WTC11 (cell line): ENCODE results near the gene KRTAP10-3. TPM values are rescaled to one million over a fixed set of nuclear protein-coding genes. Genes with fewer than 3 reads are reported as not detected.
"Not testable (repeated sequence)": the region's sequence is repeated elsewhere in the genome, so short reads cannot be mapped to it uniquely, and the experiment has no call there.

Experiments
- ATAC-seq: fragments of 200-7000 bp; cut with Tn5 transposase; 2 replicates; pipeline ENCODE4 v1.10.0; 2021; ENCODE audit warnings: mild to moderate bottlenecking, moderate library complexity
- CTCF ChIA-PET: fragments of 300-600 bp; sonication (Branson Sonifier 250); formaldehyde crosslinking; loops from one replicate; lab custom pipeline; 2021; ENCODE audit warnings: antibody characterized with exemption; lab: Charles Lee
- POLR2A ChIA-PET: fragments of 350-600 bp; sonication (Branson Sonifier 250); formaldehyde crosslinking; loops from one replicate; lab custom pipeline; 2021; ENCODE audit warnings: antibody characterized with exemption; lab: Charles Lee
- DNase-seq: peaks from one replicate; pipeline ENCODE4 v3.0.0; 2021; ENCODE audit warnings: low spot score
- H3K27ac Mint-ChIP-seq: 2 replicates; pipeline ENCODE4 v1.8.0; 2021; ENCODE audit warnings: mixed read lengths
- H3K27me3 Mint-ChIP-seq: 2 replicates; pipeline ENCODE4 v1.8.0; 2021; ENCODE audit warnings: low read depth, mild to moderate bottlenecking, moderate library complexity, mixed read lengths
- H3K36me3 Mint-ChIP-seq: 2 replicates; pipeline ENCODE4 v1.8.0; 2021; ENCODE audit warnings: mixed read lengths
- H3K4me1 Mint-ChIP-seq: 2 replicates; pipeline ENCODE4 v1.8.0; 2022; ENCODE audit warnings: mixed read lengths
- H3K4me3 Mint-ChIP-seq: 2 replicates; pipeline ENCODE4 v1.8.0; 2021; ENCODE audit warnings: mild to moderate bottlenecking, moderate library complexity, mixed read lengths
- H3K9me3 Mint-ChIP-seq: 2 replicates; pipeline ENCODE4 v1.8.0; 2021; ENCODE audit warnings: mixed read lengths
- EMX1 ChIP-seq: fragments of 250-450 bp; sonication (Bioruptor Pico); IDR thresholded peaks from 2 replicates; pipeline ENCODE4 v1.8.0; 2021; ENCODE audit warnings: mild to moderate bottlenecking
- ESRRA ChIP-seq: sonication (generic); formaldehyde crosslinking; IDR thresholded peaks from 2 replicates; pipeline ENCODE4 v1.8.1; 2022; ENCODE audit warnings: mild to moderate bottlenecking, missing genetic modification reagents, borderline replicate concordance
- FOXJ3 ChIP-seq: sonication (generic); formaldehyde crosslinking; IDR thresholded peaks from 2 replicates; pipeline ENCODE4 v1.9.0; 2021; ENCODE audit warnings: missing genetic modification reagents, mild to moderate bottlenecking, borderline replicate concordance
- SMAD4 ChIP-seq: sonication (generic); formaldehyde crosslinking; IDR thresholded peaks from 2 replicates; pipeline ENCODE4 v1.8.0; 2022; ENCODE audit warnings: mild to moderate bottlenecking, missing genetic modification reagents
- TEAD1 ChIP-seq: sonication (generic); formaldehyde crosslinking; IDR thresholded peaks from 2 replicates; pipeline ENCODE4 v1.8.0; 2022; ENCODE audit warnings: mild to moderate bottlenecking, missing genetic modification reagents
- TEAD4 ChIP-seq: sonication (generic); formaldehyde crosslinking; IDR thresholded peaks from 2 replicates; pipeline ENCODE4 v1.8.0; 2022; ENCODE audit warnings: mild to moderate bottlenecking, missing genetic modification reagents
- TP53 ChIP-seq: sonication (generic); formaldehyde crosslinking; IDR thresholded peaks from 2 replicates; pipeline ENCODE4 v1.8.1; 2023; ENCODE audit warnings: mild to moderate bottlenecking, missing genetic modification reagents
- ZNF232 ChIP-seq: sonication (generic); formaldehyde crosslinking; IDR thresholded peaks from 2 replicates; pipeline ENCODE4 v1.8.0; 2022; ENCODE audit warnings: mild to moderate bottlenecking, missing genetic modification reagents
- total RNA-seq: library from RNA; stranded (reverse); gene quantifications from 3 replicates; pipeline ENCODE4 v1.2.3, GENCODE V29; 2021
- TF ChIP-seq, protein P1 (sequence below): fragments of 250-450 bp; sonication (Bioruptor Pico); IDR thresholded peaks from 2 replicates; pipeline ENCODE4 v1.9.0; 2021; ENCODE audit warnings: moderate library complexity, mild to moderate bottlenecking, inconsistent platforms, borderline replicate concordance
- TF ChIP-seq, protein P2 (sequence below): sonication (generic); formaldehyde crosslinking; IDR thresholded peaks from 2 replicates; pipeline ENCODE4 v1.8.1; 2022; ENCODE audit warnings: mild to moderate bottlenecking, moderate library complexity, missing genetic modification reagents
- TF ChIP-seq, protein P3 (sequence below): fragments of 250-450 bp; sonication (Bioruptor Pico); IDR thresholded peaks from 2 replicates; pipeline ENCODE4 v2.1.2; 2022; ENCODE audit warnings: mild to moderate bottlenecking, moderate library complexity
- TF ChIP-seq, protein P4 (sequence below): sonication (generic); formaldehyde crosslinking; IDR thresholded peaks from 2 replicates; pipeline ENCODE4 v1.8.1; 2023; ENCODE audit warnings: mild to moderate bottlenecking, missing genetic modification reagents
- TF ChIP-seq, protein P5 (sequence below): sonication (generic); formaldehyde crosslinking; IDR thresholded peaks from 2 replicates; pipeline ENCODE4 v1.8.0; 2023; ENCODE audit warnings: missing genetic modification reagents, mild to moderate bottlenecking, borderline replicate concordance

KRTAP10-3 gene
- total RNA-seq, 1 experiment from 2014 or later: not detected

DNA sequence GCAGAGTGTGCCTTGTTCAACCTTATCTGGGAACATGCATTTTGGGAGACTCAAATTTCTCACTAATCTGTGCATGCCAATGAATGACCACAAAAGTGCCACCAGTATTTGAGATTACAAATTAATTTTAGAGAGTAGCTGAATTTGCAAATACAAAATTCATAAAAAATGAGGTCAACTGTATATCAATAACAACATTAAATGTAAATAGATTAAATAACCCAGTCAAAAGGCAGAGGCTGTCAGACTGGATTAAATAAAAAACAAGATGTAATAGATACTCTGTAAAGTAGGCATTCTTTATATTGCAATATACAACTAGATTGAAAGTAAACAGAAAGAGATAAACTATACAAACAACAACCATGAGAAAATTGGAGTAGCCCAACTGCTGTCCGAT, 5.5 kb upstream of the KRTAP10-3 start:
- no peak overlapping the region for H3K4me3 Mint-ChIP-seq
- no peaks in the 10 kb centered on the region for H3K36me3 Mint-ChIP-seq
- CTCF ChIA-PET: no interaction called here
- no peak overlapping the region for H3K27ac Mint-ChIP-seq
- DNase-seq (no peak), ATAC-seq (no peak)
- no peaks in the 10 kb centered on the region for H3K4me1 Mint-ChIP-seq
- TF ChIP-seq, protein P1, sequence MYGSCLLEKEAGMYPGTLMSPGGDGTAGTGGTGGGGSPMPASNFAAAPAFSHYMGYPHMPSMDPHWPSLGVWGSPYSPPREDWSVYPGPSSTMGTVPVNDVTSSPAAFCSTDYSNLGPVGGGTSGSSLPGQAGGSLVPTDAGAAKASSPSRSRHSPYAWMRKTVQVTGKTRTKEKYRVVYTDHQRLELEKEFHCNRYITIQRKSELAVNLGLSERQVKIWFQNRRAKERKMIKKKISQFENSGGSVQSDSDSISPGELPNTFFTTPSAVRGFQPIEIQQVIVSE (CRISPR knock-in tag): no peak
- TF ChIP-seq TP53 (CRISPR knock-in tag): no peak
- TF ChIP-seq EMX1 (CRISPR knock-in tag): no peak
- TF ChIP-seq, protein P2, sequence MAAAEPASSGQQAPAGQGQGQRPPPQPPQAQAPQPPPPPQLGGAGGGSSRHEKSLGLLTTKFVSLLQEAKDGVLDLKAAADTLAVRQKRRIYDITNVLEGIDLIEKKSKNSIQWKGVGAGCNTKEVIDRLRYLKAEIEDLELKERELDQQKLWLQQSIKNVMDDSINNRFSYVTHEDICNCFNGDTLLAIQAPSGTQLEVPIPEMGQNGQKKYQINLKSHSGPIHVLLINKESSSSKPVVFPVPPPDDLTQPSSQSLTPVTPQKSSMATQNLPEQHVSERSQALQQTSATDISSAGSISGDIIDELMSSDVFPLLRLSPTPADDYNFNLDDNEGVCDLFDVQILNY: no peak
- TF ChIP-seq ZNF232 (CRISPR knock-in tag): no peak
- TF ChIP-seq SMAD4 (CRISPR knock-in tag): no peak
- TF ChIP-seq, protein P3, sequence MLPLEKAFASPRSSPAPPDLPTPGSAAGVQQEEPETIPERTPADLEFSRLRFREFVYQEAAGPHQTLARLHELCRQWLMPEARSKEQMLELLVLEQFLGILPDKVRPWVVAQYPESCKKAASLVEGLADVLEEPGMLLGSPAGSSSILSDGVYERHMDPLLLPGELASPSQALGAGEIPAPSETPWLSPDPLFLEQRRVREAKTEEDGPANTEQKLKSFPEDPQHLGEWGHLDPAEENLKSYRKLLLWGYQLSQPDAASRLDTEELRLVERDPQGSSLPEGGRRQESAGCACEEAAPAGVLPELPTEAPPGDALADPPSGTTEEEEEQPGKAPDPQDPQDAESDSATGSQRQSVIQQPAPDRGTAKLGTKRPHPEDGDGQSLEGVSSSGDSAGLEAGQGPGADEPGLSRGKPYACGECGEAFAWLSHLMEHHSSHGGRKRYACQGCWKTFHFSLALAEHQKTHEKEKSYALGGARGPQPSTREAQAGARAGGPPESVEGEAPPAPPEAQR (CRISPR knock-in tag): no peak
- TF ChIP-seq ESRRA (CRISPR knock-in tag): no peak
- TF ChIP-seq, protein P4, sequence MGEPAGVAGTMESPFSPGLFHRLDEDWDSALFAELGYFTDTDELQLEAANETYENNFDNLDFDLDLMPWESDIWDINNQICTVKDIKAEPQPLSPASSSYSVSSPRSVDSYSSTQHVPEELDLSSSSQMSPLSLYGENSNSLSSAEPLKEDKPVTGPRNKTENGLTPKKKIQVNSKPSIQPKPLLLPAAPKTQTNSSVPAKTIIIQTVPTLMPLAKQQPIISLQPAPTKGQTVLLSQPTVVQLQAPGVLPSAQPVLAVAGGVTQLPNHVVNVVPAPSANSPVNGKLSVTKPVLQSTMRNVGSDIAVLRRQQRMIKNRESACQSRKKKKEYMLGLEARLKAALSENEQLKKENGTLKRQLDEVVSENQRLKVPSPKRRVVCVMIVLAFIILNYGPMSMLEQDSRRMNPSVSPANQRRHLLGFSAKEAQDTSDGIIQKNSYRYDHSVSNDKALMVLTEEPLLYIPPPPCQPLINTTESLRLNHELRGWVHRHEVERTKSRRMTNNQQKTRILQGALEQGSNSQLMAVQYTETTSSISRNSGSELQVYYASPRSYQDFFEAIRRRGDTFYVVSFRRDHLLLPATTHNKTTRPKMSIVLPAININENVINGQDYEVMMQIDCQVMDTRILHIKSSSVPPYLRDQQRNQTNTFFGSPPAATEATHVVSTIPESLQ (CRISPR knock-in tag): no peak
- TF ChIP-seq FOXJ3: no peak
- TF ChIP-seq, protein P5, sequence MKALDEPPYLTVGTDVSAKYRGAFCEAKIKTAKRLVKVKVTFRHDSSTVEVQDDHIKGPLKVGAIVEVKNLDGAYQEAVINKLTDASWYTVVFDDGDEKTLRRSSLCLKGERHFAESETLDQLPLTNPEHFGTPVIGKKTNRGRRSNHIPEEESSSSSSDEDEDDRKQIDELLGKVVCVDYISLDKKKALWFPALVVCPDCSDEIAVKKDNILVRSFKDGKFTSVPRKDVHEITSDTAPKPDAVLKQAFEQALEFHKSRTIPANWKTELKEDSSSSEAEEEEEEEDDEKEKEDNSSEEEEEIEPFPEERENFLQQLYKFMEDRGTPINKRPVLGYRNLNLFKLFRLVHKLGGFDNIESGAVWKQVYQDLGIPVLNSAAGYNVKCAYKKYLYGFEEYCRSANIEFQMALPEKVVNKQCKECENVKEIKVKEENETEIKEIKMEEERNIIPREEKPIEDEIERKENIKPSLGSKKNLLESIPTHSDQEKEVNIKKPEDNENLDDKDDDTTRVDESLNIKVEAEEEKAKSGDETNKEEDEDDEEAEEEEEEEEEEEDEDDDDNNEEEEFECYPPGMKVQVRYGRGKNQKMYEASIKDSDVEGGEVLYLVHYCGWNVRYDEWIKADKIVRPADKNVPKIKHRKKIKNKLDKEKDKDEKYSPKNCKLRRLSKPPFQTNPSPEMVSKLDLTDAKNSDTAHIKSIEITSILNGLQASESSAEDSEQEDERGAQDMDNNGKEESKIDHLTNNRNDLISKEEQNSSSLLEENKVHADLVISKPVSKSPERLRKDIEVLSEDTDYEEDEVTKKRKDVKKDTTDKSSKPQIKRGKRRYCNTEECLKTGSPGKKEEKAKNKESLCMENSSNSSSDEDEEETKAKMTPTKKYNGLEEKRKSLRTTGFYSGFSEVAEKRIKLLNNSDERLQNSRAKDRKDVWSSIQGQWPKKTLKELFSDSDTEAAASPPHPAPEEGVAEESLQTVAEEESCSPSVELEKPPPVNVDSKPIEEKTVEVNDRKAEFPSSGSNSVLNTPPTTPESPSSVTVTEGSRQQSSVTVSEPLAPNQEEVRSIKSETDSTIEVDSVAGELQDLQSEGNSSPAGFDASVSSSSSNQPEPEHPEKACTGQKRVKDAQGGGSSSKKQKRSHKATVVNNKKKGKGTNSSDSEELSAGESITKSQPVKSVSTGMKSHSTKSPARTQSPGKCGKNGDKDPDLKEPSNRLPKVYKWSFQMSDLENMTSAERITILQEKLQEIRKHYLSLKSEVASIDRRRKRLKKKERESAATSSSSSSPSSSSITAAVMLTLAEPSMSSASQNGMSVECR (CRISPR knock-in tag): no peak
- TF ChIP-seq TEAD4 (CRISPR knock-in tag): no peak
- no peak for TF ChIP-seq TEAD1 (CRISPR knock-in tag)
- POLR2A ChIA-PET: no interaction called here
- H3K9me3 Mint-ChIP-seq: peaks cover 10% of the 10 kb centered on the region
- no peaks in the 10 kb centered on the region; the same call in none of the 2 replicates for H3K27me3 Mint-ChIP-seq

DNA sequence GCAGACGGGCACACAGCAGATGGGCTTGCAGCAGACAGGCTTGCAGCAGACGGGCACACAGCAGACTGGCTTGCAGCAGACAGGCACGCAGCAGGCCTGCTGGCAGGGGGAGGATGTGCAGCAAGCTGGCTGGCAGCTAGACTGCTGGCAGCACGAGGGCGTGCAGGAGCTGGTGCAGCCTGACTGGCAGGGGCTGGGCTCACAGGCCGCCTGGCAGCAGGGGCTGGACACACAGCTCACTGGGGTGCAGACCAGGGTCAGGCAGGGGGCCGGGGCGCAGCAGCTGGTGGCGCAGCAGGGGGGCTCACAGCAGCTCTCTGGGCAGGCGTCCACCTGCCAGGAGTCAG, 293 bp downstream of the KRTAP10-3 start:
- H3K36me3 Mint-ChIP-seq, H3K27me3 Mint-ChIP-seq, H3K9me3 Mint-ChIP-seq, POLR2A ChIA-PET, ATAC-seq, DNase-seq, H3K4me3 Mint-ChIP-seq, H3K27ac Mint-ChIP-seq: not testable (repeated sequence)
- CTCF ChIA-PET: interaction anchor here (1.3 kb wide), 1 partner anchor 48 kb away, joined by 5 read pairs; no protein-coding TSS in a partner anchor
- peaks cover 12% of the 10 kb centered on the region for H3K4me1 Mint-ChIP-seq
